IMR-90 (cell line): ENCODE measurements around the gene IMPDH1. TPM values are rescaled to one million over a fixed set of nuclear protein-coding genes. Genes with fewer than 3 reads are reported as not detected.

Source experiments
- ATAC-seq: fragments of 200-7000 bp; cut with Tn5 transposase; 2 replicates; pipeline ENCODE4 v1.9.1; 2020; ENCODE audit warnings: low read depth, mild to moderate bottlenecking, moderate library complexity
- BruUV-seq: library from RNA; stranded (reverse); fragments of 400-500 nt; replicated peaks from 2 replicates; lab custom pipeline; 2021; lab: Mats Ljungman, UMichigan
- CTCF ChIA-PET: fragments of 300-600 bp; formaldehyde crosslinking; extraction: SDS; loops from one replicate; lab custom pipeline; 2021; ENCODE audit warnings: antibody characterized with exemption; lab: Yijun Ruan, JAX
- POLR2A ChIA-PET: fragments of 300-600 bp; sonication (Branson Sonifier 250); formaldehyde crosslinking; loops from one replicate; lab custom pipeline; 2022; ENCODE audit warnings: antibody characterized with exemption; ENCODE audit not compliant: unreplicated experiment; lab: Charles Lee
- DNase-seq: peaks from one replicate; pipeline ENCODE4 v3.0.0; 2013
- H2AFZ ChIP-seq: replicated peaks from 2 replicates; pipeline ENCODE3; 2013; ENCODE audit warnings: low read length, mild to moderate bottlenecking; ENCODE audit not compliant: poor library complexity
- H2AK5ac ChIP-seq: 2 replicates; pipeline ENCODE4 v1.6.1; 2013; ENCODE audit warnings: low read depth, low read length, inconsistent platforms
- H2AK9ac ChIP-seq: replicated peaks from 2 replicates; pipeline ENCODE3; 2013; ENCODE audit warnings: mild to moderate bottlenecking, low read depth, low read length, moderate library complexity; ENCODE audit not compliant: poor library complexity
- H2BK120ac ChIP-seq: 2 replicates; pipeline ENCODE4 v1.6.1; 2013; ENCODE audit warnings: low read depth, low read length, inconsistent platforms
- H2BK15ac ChIP-seq: 3 replicates; pipeline ENCODE4 v1.6.1; 2013; ENCODE audit warnings: low read depth, low read length, inconsistent platforms
- H2BK20ac ChIP-seq: 2 replicates; pipeline ENCODE4 v1.6.1; 2013; ENCODE audit warnings: low read depth, mild to moderate bottlenecking, inconsistent platforms, low read length, moderate library complexity
- H2BK5ac ChIP-seq: 2 replicates; pipeline ENCODE4 v1.6.1; 2013; ENCODE audit warnings: mild to moderate bottlenecking, low read depth, low read length, inconsistent platforms; ENCODE audit not compliant: poor library complexity, severe bottlenecking
- H3K14ac ChIP-seq: replicated peaks from 2 replicates; pipeline ENCODE4 v1.6.1; 2013; ENCODE audit warnings: low read depth, low read length, inconsistent platforms
- H3K18ac ChIP-seq: 2 replicates; pipeline ENCODE4 v1.6.1; 2013; ENCODE audit warnings: low read depth, low read length, control low read depth
- H3K23ac ChIP-seq: 2 replicates; pipeline ENCODE4 v1.6.1; 2013; ENCODE audit warnings: low read depth, low read length, inconsistent platforms
- H3K27ac ChIP-seq: 2 replicates; pipeline ENCODE4 v1.5.1; 2013; ENCODE audit warnings: mild to moderate bottlenecking, control low read depth, low read length; ENCODE audit not compliant: insufficient read depth
- H3K27me3 ChIP-seq: 2 replicates; pipeline ENCODE4 v1.6.1; 2013; ENCODE audit warnings: low read length; ENCODE audit not compliant: control insufficient read depth, insufficient read depth
- H3K36me3 ChIP-seq: 2 replicates; pipeline ENCODE4 v1.6.1; 2013; ENCODE audit warnings: low read length, mixed read lengths; ENCODE audit not compliant: control insufficient read depth, insufficient read depth
- H3K4ac ChIP-seq: 2 replicates; pipeline ENCODE4 v1.6.1; 2013; ENCODE audit warnings: low read depth, low read length, inconsistent platforms
- H3K4me1 ChIP-seq: 2 replicates; pipeline ENCODE4 v1.6.1; 2013; ENCODE audit warnings: low read length, mixed read lengths; ENCODE audit not compliant: control insufficient read depth, insufficient read depth
- H3K4me2 ChIP-seq: 2 replicates; pipeline ENCODE4 v1.6.1; 2013; ENCODE audit warnings: low read depth, mild to moderate bottlenecking, control low read depth, low read length, moderate library complexity
- H3K4me3 ChIP-seq: 2 replicates; pipeline ENCODE4 v1.5.1; 2013; ENCODE audit warnings: low read depth, mild to moderate bottlenecking, control low read depth, low read length, moderate library complexity; ENCODE audit not compliant: insufficient read depth
- H3K56ac ChIP-seq: 2 replicates; pipeline ENCODE4 v1.6.1; 2013; ENCODE audit warnings: low read length, inconsistent platforms; ENCODE audit not compliant: insufficient read depth; ENCODE audit errors: extremely low read depth
- H3K79me1 ChIP-seq, 2 experiments: 2 replicates each; pipeline ENCODE4 v1.6.1; 2013; ENCODE audit warnings: low read length in 2 of 2, inconsistent platforms in 1 of 2, low read depth in 1 of 2
- H3K9ac ChIP-seq: 2 replicates; pipeline ENCODE4 v1.6.1; 2013; ENCODE audit warnings: low read depth, low read length, control low read depth
- H3K9me1 ChIP-seq: 2 replicates; pipeline ENCODE4 v1.6.1; 2013; ENCODE audit warnings: low read length, inconsistent platforms; ENCODE audit not compliant: insufficient read depth
- H3K9me3 ChIP-seq: 2 replicates; pipeline ENCODE4 v1.6.1; 2013; ENCODE audit warnings: low read length; ENCODE audit not compliant: control insufficient read depth, insufficient read depth
- H4K20me1 ChIP-seq: 2 replicates; pipeline ENCODE4 v1.6.1; 2013; ENCODE audit warnings: low read length, inconsistent platforms; ENCODE audit not compliant: insufficient read depth
- H4K5ac ChIP-seq: 2 replicates; pipeline ENCODE4 v1.6.1; 2013; ENCODE audit warnings: mild to moderate bottlenecking, low read depth, low read length, control low read depth
- H4K8ac ChIP-seq, 2 experiments: 2 replicates each; pipeline ENCODE4 v1.6.1; 2013; ENCODE audit warnings: low read depth in 2 of 2, low read length in 2 of 2, control low read depth in 1 of 2, inconsistent platforms in 1 of 2
- H4K91ac ChIP-seq: 2 replicates; pipeline ENCODE4 v1.6.1; 2013; ENCODE audit warnings: low read depth, low read length, inconsistent platforms; ENCODE audit not compliant: insufficient read depth
- BHLHE40 ChIP-seq: fragments of 150-350 bp; IDR thresholded peaks from 2 replicates; pipeline ENCODE4 v1.6.1; 2016; ENCODE audit warnings: mild to moderate bottlenecking, low read depth, low read length
- CHD1 ChIP-seq: IDR thresholded peaks from 2 replicates; pipeline ENCODE4 v1.6.1; 2012; ENCODE audit warnings: low read depth, low read length, improper control_type of control experiment
- FOS ChIP-seq: fragments of 150-350 bp; IDR thresholded peaks from 2 replicates; pipeline ENCODE4 v1.6.1; 2016; ENCODE audit warnings: low read depth, low read length
- SMC3 ChIP-seq: fragments of 150-350 bp; IDR thresholded peaks from 2 replicates; pipeline ENCODE4 v1.6.1; 2016; ENCODE audit warnings: low read depth, mild to moderate bottlenecking, antibody characterized with exemption, low read length, moderate library complexity
- whole genome bisulfite sequencing, 2 experiments: methylation state at CpG; one replicate each; pipeline versions ENCODE4 v1.1.5 to v1.1.7; 2013; ENCODE audit warnings: missing lambda C conversion rate in 2 of 2; ENCODE audit not compliant: insufficient read length in 1 of 2; ENCODE audit errors: extremely low coverage in 2 of 2; 5-methylcytosine and 5-hydroxymethylcytosine counted together
- dilution Hi-C: fragments of 300-500 bp; cut with HindIII; formaldehyde crosslinking; loops from one replicate; pipeline ENCODE4 v1.14.3; 2018; ENCODE audit warnings: low sequenced_read_pairs; ENCODE audit not compliant: unreplicated experiment
- in situ Hi-C: fragments of 300-500 bp; cut with MboI; formaldehyde crosslinking; loops from 3 replicates; pipeline ENCODE4 v1.14.3; 2019; ENCODE audit warnings: low sequenced_read_pairs, inconsistent platforms, mixed read lengths
- intact Hi-C: fragments of 100-400 bp; cut with micrococcal nuclease; formaldehyde crosslinking; loops from 2 replicates; pipeline ENCODE4 v1.10.0; 2022
- polyA plus RNA-seq, 3 experiments: library from polyadenylated mRNA; depleted of rRNA; stranded (reverse); fragments of >200 nt; gene quantifications; 2 replicates each; pipeline ENCODE4 v1.2.3, GENCODE V29; 2012; ENCODE audit warnings: low replicate concordance in 1 of 3
- total RNA-seq: library from RNA; depleted of rRNA; stranded (reverse); fragments of >200 nt; gene quantifications from 2 replicates; pipeline ENCODE4 v1.2.3, GENCODE V29; 2012
- TF ChIP-seq, protein P1 (sequence below): fragments of 150-350 bp; IDR thresholded peaks from 2 replicates; pipeline ENCODE4 v1.6.1; 2016; ENCODE audit warnings: low read depth, mild to moderate bottlenecking, low read length, moderate library complexity, borderline replicate concordance

Gene IMPDH1
- total and polyA plus RNA-seq, 2 of the 4 experiments (the other 2 are of a cell fraction) = 49.5 to 69.3 TPM

DNA sequence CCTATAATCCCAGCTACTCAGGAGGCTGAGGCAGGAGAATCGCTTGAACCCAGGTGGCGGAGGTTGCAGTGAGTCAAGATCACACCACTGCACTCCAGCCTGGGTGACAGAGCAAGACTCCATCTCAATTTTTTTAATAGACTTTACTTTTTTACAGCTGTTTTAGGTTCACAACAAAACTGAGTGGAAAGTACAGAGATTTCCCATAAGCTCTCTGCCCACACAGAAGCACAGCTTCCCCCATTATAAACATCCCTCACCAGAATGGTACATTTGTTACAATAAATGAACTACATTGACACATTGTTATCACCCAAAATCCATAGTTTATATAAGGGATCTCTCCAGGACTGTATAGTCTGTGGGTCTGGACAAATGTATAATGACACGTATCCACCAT, 33.7 kb downstream of the IMPDH1 start:
- no peak for ATAC-seq

More for the DNA sequence above, 33.7 kb downstream of the IMPDH1 start:
- H3K4me1 ChIP-seq = no peaks in the 10 kb centered on the region
- intact Hi-C loops = no loop called here
- H2AK9ac ChIP-seq = no peak overlapping the region
- no peak overlapping the region for H2BK20ac ChIP-seq
- in situ Hi-C loops = no loop called here
- H3K9me3 ChIP-seq = peaks cover 4% of the 10 kb centered on the region; the same call in 1 of the 2 replicates
- H2BK120ac ChIP-seq = no peak overlapping the region
- H3K79me1 ChIP-seq = no peaks in the 10 kb centered on the region
- dilution Hi-C loops = no loop called here
- H4K5ac ChIP-seq = no peak overlapping the region
- WGBS, 2 experiments = no CpG with 5 or more reads among the region's 3 CpGs
- H3K27me3 ChIP-seq = peaks cover 35% of the 10 kb centered on the region
- BruUV-seq = no TSS peak
- H3K9ac ChIP-seq = no peak overlapping the region
- H4K20me1 ChIP-seq = no peaks in the 10 kb centered on the region
- DNase-seq = no peak
- H3K18ac ChIP-seq = no peak overlapping the region
- H4K8ac ChIP-seq = no peak overlapping the region
- H2AFZ ChIP-seq = no peak overlapping the region
- H3K27ac ChIP-seq = no peak overlapping the region
- no peak overlapping the region for H2AK5ac ChIP-seq
- H4K91ac ChIP-seq = no peak overlapping the region
- CTCF ChIA-PET = no interaction called here
- H3K14ac ChIP-seq = no peak overlapping the region
- no peak overlapping the region for H3K23ac ChIP-seq
- H3K36me3 ChIP-seq = no peaks in the 10 kb centered on the region
- no peak overlapping the region for H2BK5ac ChIP-seq
- no peak overlapping the region for H3K4me2 ChIP-seq
- no peaks in the 10 kb centered on the region for H3K9me1 ChIP-seq
- TF ChIP-seq, protein P1, sequence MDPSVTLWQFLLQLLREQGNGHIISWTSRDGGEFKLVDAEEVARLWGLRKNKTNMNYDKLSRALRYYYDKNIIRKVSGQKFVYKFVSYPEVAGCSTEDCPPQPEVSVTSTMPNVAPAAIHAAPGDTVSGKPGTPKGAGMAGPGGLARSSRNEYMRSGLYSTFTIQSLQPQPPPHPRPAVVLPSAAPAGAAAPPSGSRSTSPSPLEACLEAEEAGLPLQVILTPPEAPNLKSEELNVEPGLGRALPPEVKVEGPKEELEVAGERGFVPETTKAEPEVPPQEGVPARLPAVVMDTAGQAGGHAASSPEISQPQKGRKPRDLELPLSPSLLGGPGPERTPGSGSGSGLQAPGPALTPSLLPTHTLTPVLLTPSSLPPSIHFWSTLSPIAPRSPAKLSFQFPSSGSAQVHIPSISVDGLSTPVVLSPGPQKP = no peak
- TF ChIP-seq FOS = no peak
- no peak for TF ChIP-seq CHD1
- TF ChIP-seq SMC3 = no peak
- TF ChIP-seq BHLHE40 = no peak
- no peak overlapping the region for H3K56ac ChIP-seq
- H3K4ac ChIP-seq = no peak overlapping the region
- H3K4me3 ChIP-seq = no peak overlapping the region
- no peak overlapping the region for H2BK15ac ChIP-seq
- POLR2A ChIA-PET = no interaction called here
